ENCODE results near the gene ATP1B3. TPM values are rescaled to one million over a fixed set of nuclear protein-coding genes. Genes with fewer than 3 reads are reported as not detected.

Gene ATP1B3
- total RNA-seq, 1 experiment from 2014 or later: 250 TPM

- H3K4me2 ChIP-seq (ENCODE audit: insufficient read depth, insufficient read length, low read length): peak overlapping the region; percentile 67
- H2BK15ac ChIP-seq (ENCODE audit: low read depth, low read length): no peak overlapping the region
- no peak overlapping the region for H3K4ac ChIP-seq (ENCODE audit: low read depth, low read length)
- H3K56ac ChIP-seq (ENCODE audit: insufficient read length, low read depth, low read length): no peak overlapping the region
- H2BK120ac ChIP-seq (ENCODE audit: low read depth, low read length, poor library complexity, severe bottlenecking): no peak overlapping the region
- H4K5ac ChIP-seq (ENCODE audit: insufficient read length, low read depth, low read length): no peak overlapping the region
- H3K4me1 Mint-ChIP-seq: peaks cover 20 to 36% of the 10 kb centered on the region in 2 experiments
- H3K23me2 ChIP-seq (ENCODE audit: insufficient read length, low read depth, low read length, poor library complexity, severe bottlenecking): peaks cover 14% of the 10 kb centered on the region
- H3K14ac ChIP-seq (ENCODE audit: insufficient read depth, low read length): no peak overlapping the region
- no peak overlapping the region for H2BK12ac ChIP-seq (ENCODE audit: insufficient read length, low read depth, low read length)
- no peak for TF ChIP-seq CTCF (conservative IDR thresholded peaks at IDR 0.05)
- no peaks in the 10 kb centered on the region for H3K27me3 Mint-ChIP-seq (ENCODE audit: low read depth)
- no peaks in the 10 kb centered on the region for H4K20me1 ChIP-seq (ENCODE audit: control insufficient read depth, insufficient read depth, insufficient read length)
- no peak overlapping the region for H3K27ac ChIP-seq (ENCODE audit: insufficient read length, low read depth, low read length)
- H3K4me1 ChIP-seq (ENCODE audit: insufficient read depth, low read length): no peaks in the 10 kb centered on the region; the same call in 1 of the 2 replicates
- H3K18ac ChIP-seq (ENCODE audit: insufficient read length, low read depth, low read length): no peak overlapping the region
- H3K27me3 ChIP-seq (ENCODE audit: insufficient read depth, low read length): no peaks in the 10 kb centered on the region
- H3K9me3 ChIP-seq (ENCODE audit: control insufficient read depth, low read depth, low read length): no peaks in the 10 kb centered on the region
- no peak overlapping the region for H4K8ac ChIP-seq (replicated peaks; ENCODE audit: insufficient read length, low read depth, low read length)
- H3K9me3 Mint-ChIP-seq: no peaks in the 10 kb centered on the region
- no peak overlapping the region for H3K23ac ChIP-seq (ENCODE audit: insufficient read length, low read depth, low read length)
- peak overlapping the region in 1 of 3 experiments; percentile 87; a peak in 3 of 7 replicates for H3K27ac Mint-ChIP-seq
- H3K9ac ChIP-seq (ENCODE audit: extremely low read depth, insufficient read length, low read length): peak overlapping the region; percentile 58
- no peak overlapping the region for H2AFZ ChIP-seq (ENCODE audit: low read length)
- peak overlapping the region; percentile 87 to 94 for H3K4me3 Mint-ChIP-seq
- no CpG with 5 or more reads among the region's 3 CpGs for WGBS (ENCODE audit: extremely low coverage, insufficient read length, low lambda C conversion rate)
- H3K36me3 Mint-ChIP-seq (ENCODE audit: insufficient read depth in 1 of 3, low read depth in 3 of 3): peaks cover 7 to 28% (median 14%) of the 10 kb centered on the region in 3 experiments
- no peak overlapping the region for H2BK5ac ChIP-seq (ENCODE audit: insufficient read length, low read length)
- no peak overlapping the region for H2BK20ac ChIP-seq (ENCODE audit: low read depth, low read length, poor library complexity, severe bottlenecking)
- no peak overlapping the region for H2AK5ac ChIP-seq (ENCODE audit: insufficient read length, low read length)
- H4K91ac ChIP-seq (ENCODE audit: insufficient read length, low read depth, low read length): no peak overlapping the region
- peaks cover 10% of the 10 kb centered on the region for H3K79me1 ChIP-seq (ENCODE audit: insufficient read depth, low read depth, low read length, poor library complexity, severe bottlenecking)
- no peak overlapping the region for H3T11ph ChIP-seq (ENCODE audit: low read length)
- peaks cover 28% of the 10 kb centered on the region for H3K79me2 ChIP-seq (ENCODE audit: insufficient read depth, low read length)
- DNase-seq: no peak
These were observed 1.5 kb downstream of the ATP1B3 start for GRCh38 chr3:141877911-141878310.

Measured in H9 (cell line).